Measurements from ENCODE around the gene CAPN5. TPM values are rescaled to one million over a fixed set of nuclear protein-coding genes. Genes with fewer than 3 reads are reported as not detected.

The CAPN5 gene
- total and polyA plus RNA-seq, 2 of the 8 experiments (the other 6 are each of a cell fraction or from before 2014, with no cell fraction given): 21.5 to 22.4 TPM

DNA sequence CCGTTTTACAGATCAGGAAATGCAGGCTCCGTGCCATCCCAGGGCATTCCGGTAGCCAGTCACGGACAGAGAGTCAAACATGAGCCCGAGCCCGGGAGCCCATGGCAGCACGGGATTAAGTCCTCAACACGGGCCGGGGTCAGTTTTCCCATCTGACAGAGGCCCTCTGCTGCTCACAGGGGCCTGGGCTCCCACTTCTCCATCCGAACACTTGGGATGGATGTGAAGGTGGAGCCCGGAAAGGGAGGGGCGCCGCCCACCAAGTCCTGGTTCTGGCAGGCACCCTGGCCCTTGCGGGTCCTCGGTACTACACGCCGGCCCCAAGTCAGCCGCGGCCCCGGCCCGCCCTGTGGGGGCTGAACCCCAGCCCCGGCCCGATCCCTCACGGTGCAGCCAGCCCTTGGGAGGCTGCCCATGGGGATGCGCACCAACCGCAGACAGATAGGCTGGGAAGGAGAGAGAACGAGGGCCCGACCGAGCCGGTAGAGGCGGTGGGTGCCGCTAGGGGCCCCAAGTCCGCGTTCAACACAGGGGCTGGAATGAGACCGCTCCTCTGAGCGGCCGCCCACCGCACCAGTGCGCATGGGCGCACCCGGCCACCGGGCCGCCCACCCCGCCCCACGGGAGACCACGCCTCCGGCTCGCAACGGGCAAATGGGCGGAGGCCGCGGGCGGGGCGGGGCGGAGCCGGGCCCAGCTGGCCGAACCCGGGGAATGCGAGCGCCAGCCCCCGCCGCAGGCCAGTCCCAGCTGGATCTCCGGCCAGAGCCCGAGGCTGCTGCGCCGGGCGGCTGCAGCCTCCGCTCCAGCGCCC, at the start of gene CAPN5 (continued):
- peak; percentile 29; the same call in 1 of the 2 replicates for TF ChIP-seq TCF12 (IDR thresholded peaks at IDR 0.05; ENCODE audit: low read depth, low read length)
- TF ChIP-seq SP2 (IDR thresholded peaks at IDR 0.05; ENCODE audit: low read length): no peak
- TF ChIP-seq, protein P1, sequence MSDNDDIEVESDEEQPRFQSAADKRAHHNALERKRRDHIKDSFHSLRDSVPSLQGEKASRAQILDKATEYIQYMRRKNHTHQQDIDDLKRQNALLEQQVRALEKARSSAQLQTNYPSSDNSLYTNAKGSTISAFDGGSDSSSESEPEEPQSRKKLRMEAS (IDR thresholded peaks at IDR 0.05): peak; percentile 41; the same call in 1 of the 2 replicates
- TF ChIP-seq, protein P2, sequence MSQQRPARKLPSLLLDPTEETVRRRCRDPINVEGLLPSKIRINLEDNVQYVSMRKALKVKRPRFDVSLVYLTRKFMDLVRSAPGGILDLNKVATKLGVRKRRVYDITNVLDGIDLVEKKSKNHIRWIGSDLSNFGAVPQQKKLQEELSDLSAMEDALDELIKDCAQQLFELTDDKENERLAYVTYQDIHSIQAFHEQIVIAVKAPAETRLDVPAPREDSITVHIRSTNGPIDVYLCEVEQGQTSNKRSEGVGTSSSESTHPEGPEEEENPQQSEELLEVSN (IDR thresholded peaks at IDR 0.05): no peak
- no peak for TF ChIP-seq HDAC6 (IDR thresholded peaks at IDR 0.05; ENCODE audit: low read depth, low read length)
- no peak for TF ChIP-seq SUZ12 (IDR thresholded peaks at IDR 0.05; ENCODE audit: low read length)
- TF ChIP-seq TEAD4 (IDR thresholded peaks at IDR 0.05; ENCODE audit: low read depth, low read length): peak; percentile 57; the same call in 1 of the 2 replicates
- TF ChIP-seq NANOG (IDR thresholded peaks at IDR 0.05; ENCODE audit: insufficient read depth, low read depth, low read length, poor library complexity, severe bottlenecking): no peak
- no peak for TF ChIP-seq CHD2 (IDR thresholded peaks at IDR 0.05; ENCODE audit: low read length)
- TF ChIP-seq SIX5 (IDR thresholded peaks at IDR 0.05; ENCODE audit: low read depth, low read length): no peak
- TF ChIP-seq SRF (IDR thresholded peaks at IDR 0.05; ENCODE audit: low read depth, low read length): no peak
- no peak for TF ChIP-seq KDM5A (IDR thresholded peaks at IDR 0.05; ENCODE audit: low read length)
- TF ChIP-seq TAF7 (optimal IDR thresholded peaks at IDR 0.05; ENCODE audit: borderline replicate concordance, low read depth, low read length): peak; percentile 62
- TF ChIP-seq, protein P3, sequence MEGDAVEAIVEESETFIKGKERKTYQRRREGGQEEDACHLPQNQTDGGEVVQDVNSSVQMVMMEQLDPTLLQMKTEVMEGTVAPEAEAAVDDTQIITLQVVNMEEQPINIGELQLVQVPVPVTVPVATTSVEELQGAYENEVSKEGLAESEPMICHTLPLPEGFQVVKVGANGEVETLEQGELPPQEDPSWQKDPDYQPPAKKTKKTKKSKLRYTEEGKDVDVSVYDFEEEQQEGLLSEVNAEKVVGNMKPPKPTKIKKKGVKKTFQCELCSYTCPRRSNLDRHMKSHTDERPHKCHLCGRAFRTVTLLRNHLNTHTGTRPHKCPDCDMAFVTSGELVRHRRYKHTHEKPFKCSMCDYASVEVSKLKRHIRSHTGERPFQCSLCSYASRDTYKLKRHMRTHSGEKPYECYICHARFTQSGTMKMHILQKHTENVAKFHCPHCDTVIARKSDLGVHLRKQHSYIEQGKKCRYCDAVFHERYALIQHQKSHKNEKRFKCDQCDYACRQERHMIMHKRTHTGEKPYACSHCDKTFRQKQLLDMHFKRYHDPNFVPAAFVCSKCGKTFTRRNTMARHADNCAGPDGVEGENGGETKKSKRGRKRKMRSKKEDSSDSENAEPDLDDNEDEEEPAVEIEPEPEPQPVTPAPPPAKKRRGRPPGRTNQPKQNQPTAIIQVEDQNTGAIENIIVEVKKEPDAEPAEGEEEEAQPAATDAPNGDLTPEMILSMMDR (IDR thresholded peaks at IDR 0.05; ENCODE audit: control extremely low read depth in 1 of 3, insufficient read depth in 1 of 3, low read depth in 1 of 3, low read length in 3 of 3): peak; percentile 49 to 57 (median 51)
- TF ChIP-seq RAD21 (IDR thresholded peaks at IDR 0.05 in 1 of 2, conservative IDR thresholded peaks at IDR 0.05 in 1 of 2; ENCODE audit: low read depth in 2 of 2, low read length in 2 of 2): peak; percentile 31 to 40; a peak in 2 of 4 replicates
- TF ChIP-seq KDM1A (IDR thresholded peaks at IDR 0.05; ENCODE audit: borderline replicate concordance, low read length): no peak
- TF ChIP-seq BACH1 (IDR thresholded peaks at IDR 0.05; ENCODE audit: low read length): no peak
- peak; percentile 68; the same call in 1 of the 2 replicates for TF ChIP-seq POLR2AphosphoS5 (IDR thresholded peaks at IDR 0.05; ENCODE audit: low read depth, low read length)
- no peak for TF ChIP-seq CBX5 (IDR thresholded peaks at IDR 0.05; ENCODE audit: low read depth, low read length)
- TF ChIP-seq GTF2F1 (IDR thresholded peaks at IDR 0.05; ENCODE audit: borderline replicate concordance, low read depth, low read length): no peak
- TF ChIP-seq KDM4A (IDR thresholded peaks at IDR 0.05; ENCODE audit: low read depth, low read length, severe bottlenecking): peak; percentile 93
